Myocyte (in vitro differentiated cells): ENCODE measurements around the gene LRRC40. TPM values are rescaled to one million over a fixed set of nuclear protein-coding genes. Genes with fewer than 3 reads are reported as not detected.
"Not testable (repeated sequence)": the region's sequence is repeated elsewhere in the genome, so short reads cannot be mapped to it uniquely, and the experiment has no call there.

Experiments used
- DNase-seq: peaks from one replicate; pipeline ENCODE4 v3.0.0-alpha.2; 2012; ENCODE audit warnings: low read depth
- total RNA-seq: library from RNA; depleted of rRNA; stranded (reverse); fragments of >200 nt; gene quantifications from 2 replicates; pipeline ENCODE4 v1.2.3, GENCODE V29; 2014

LRRC40 gene
- total RNA-seq, 1 donor from 2014 or later = 15.9 TPM

- no peak for DNase-seq
Observed at GRCh38 chr1:70204139-70204538, 1.2 kb downstream of the LRRC40 start.

- DNase-seq = no peak
Observed at GRCh38 chr1:70202173-70202758, 3.1 kb downstream of the LRRC40 start.

- no peak for DNase-seq
Observed at GRCh38 chr1:70200065-70200464, 5.3 kb downstream of the LRRC40 start.

GRCh38 chr1:70196333-70196732 lies 9.0 kb downstream of the LRRC40 start:
- DNase-seq = no peak

GRCh38 chr1:70195342-70195741 lies 10.0 kb downstream of the LRRC40 start:
- DNase-seq = no peak

GRCh38 chr1:70194601-70195000 lies 10.8 kb downstream of the LRRC40 start:
- DNase-seq = no peak

- DNase-seq = not testable (repeated sequence)
Observed at GRCh38 chr1:70192446-70192845, 12.9 kb downstream of the LRRC40 start.

GRCh38 chr1:70190180-70190579 lies 15.2 kb downstream of the LRRC40 start:
- DNase-seq = no peak

- DNase-seq = no peak
Observed at GRCh38 chr1:70188522-70188921, 16.9 kb downstream of the LRRC40 start.

- not testable (repeated sequence) for DNase-seq
Observed at GRCh38 chr1:70185181-70185580, 20.2 kb downstream of the LRRC40 start.

- DNase-seq = no peak
Observed at GRCh38 chr1:70171512-70171911, 33.9 kb downstream of the LRRC40 start.

- DNase-seq = no peak
Observed at GRCh38 chr1:70169018-70169839, 36.1 kb downstream of the LRRC40 start.

- DNase-seq = no peak
Observed at GRCh38 chr1:70168283-70168682, 37.1 kb downstream of the LRRC40 start.

GRCh38 chr1:70164350-70164749 lies 41.0 kb downstream of the LRRC40 start:
- DNase-seq = no peak

- DNase-seq = no peak
Observed at GRCh38 chr1:70156529-70157120, 48.8 kb downstream of the LRRC40 start.

GRCh38 chr1:70153739-70154138 lies 51.6 kb downstream of the LRRC40 start:
- no peak for DNase-seq

- DNase-seq = no peak
Observed at GRCh38 chr1:70150444-70150843, 54.9 kb downstream of the LRRC40 start.

- no peak for DNase-seq
Observed at GRCh38 chr1:70146488-70146887, 58.9 kb downstream of the LRRC40 start.

GRCh38 chr1:70143048-70143659 lies 62.2 kb downstream of the LRRC40 start:
- peak; percentile 61 for DNase-seq

GRCh38 chr1:70142075-70142474 lies 63.3 kb downstream of the LRRC40 start:
- peak; percentile 49 for DNase-seq

- DNase-seq = no peak
Observed at GRCh38 chr1:70140894-70141293, 64.5 kb downstream of the LRRC40 start.

GRCh38 chr1:70140343-70140742 lies 65.0 kb downstream of the LRRC40 start:
- DNase-seq = peak; percentile 74
